ENCODE data around the gene PLAAT2. TPM values are rescaled to one million over a fixed set of nuclear protein-coding genes. Genes with fewer than 3 reads are reported as not detected.

The PLAAT2 gene
- total and polyA plus RNA-seq, 9 of the 15 experiments (the other 6 are each of a cell fraction or from before 2014, with no cell fraction given): not detected

DNA sequence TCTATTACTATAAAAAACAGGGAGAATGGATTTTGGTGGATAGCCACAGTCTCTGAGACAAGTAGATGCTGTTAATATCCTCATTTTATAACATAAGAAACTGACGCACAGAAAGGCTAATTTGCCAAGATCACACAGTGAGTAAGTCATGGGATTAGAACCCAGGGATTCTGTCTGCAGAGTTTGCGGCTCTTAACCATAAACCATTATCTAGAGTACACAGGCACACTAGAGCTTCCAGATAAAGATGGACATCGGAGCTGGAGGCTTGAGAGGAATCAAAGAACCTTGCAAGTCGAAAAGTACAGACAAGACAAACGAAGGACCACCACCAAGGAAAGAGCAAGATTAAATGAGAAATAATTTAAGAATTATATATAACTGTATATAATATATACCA, 46.0 kb downstream of the PLAAT2 start (continued):
- TF ChIP-seq, protein P1, sequence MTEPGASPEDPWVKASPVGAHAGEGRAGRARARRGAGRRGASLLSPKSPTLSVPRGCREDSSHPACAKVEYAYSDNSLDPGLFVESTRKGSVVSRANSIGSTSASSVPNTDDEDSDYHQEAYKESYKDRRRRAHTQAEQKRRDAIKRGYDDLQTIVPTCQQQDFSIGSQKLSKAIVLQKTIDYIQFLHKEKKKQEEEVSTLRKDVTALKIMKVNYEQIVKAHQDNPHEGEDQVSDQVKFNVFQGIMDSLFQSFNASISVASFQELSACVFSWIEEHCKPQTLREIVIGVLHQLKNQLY (CRISPR knock-in tag; conservative IDR thresholded peaks at IDR 0.05): no peak
- TF ChIP-seq BRD9 (IDR thresholded peaks at IDR 0.05; ENCODE audit: low read depth, partially characterized antibody) (no peak), POLR2A (conservative IDR thresholded peaks at IDR 0.05) (no peak), PURB (CRISPR knock-in tag; IDR thresholded peaks at IDR 0.05; ENCODE audit: low read depth) (no peak), CHD2 (IDR thresholded peaks at IDR 0.05; ENCODE audit: low read depth, low read length) (no peak), ZNF398 (CRISPR knock-in tag; IDR thresholded peaks at IDR 0.05) (no peak), MEF2D (tag; conservative IDR thresholded peaks at IDR 0.05; ENCODE audit: low read depth) (no peak), ZNF780A (CRISPR knock-in tag; IDR thresholded peaks at IDR 0.05) (no peak), PHF20 (IDR thresholded peaks at IDR 0.05; ENCODE audit: partially characterized antibody) (no peak), THRA (IDR thresholded peaks at IDR 0.05) (no peak), XRCC4 (IDR thresholded peaks at IDR 0.05; ENCODE audit: extremely low read depth, insufficient read depth, insufficient read length) (no peak), RFX7 (CRISPR knock-in tag; IDR thresholded peaks at IDR 0.05) (no peak), ZSCAN29 (IDR thresholded peaks at IDR 0.05) (no peak), ZSCAN32 (CRISPR knock-in tag; IDR thresholded peaks at IDR 0.05) (no peak), FOXM1 (IDR thresholded peaks at IDR 0.05; ENCODE audit: low read depth) (peak; percentile 85), FOXM1 (CRISPR knock-in tag; IDR thresholded peaks at IDR 0.05; ENCODE audit: low read depth) (no peak), POLR3G (IDR thresholded peaks at IDR 0.05; ENCODE audit: extremely low read depth, insufficient read length, insufficient replicate concordance) (no peak), ZNF766 (CRISPR knock-in tag; conservative IDR thresholded peaks at IDR 0.05) (peak; percentile 46; the same call in 1 of the 2 replicates), KAT7 (CRISPR knock-in tag; IDR thresholded peaks at IDR 0.05; ENCODE audit: borderline replicate concordance) (no peak), CHD1 (IDR thresholded peaks at IDR 0.05; ENCODE audit: low read length) (no peak), HEY1 (CRISPR knock-in tag; IDR thresholded peaks at IDR 0.05; ENCODE audit: borderline replicate concordance) (no peak), SAFB2 (IDR thresholded peaks at IDR 0.05; ENCODE audit: borderline replicate concordance, low read depth, low read length, severe bottlenecking) (no peak)
- TF ChIP-seq, protein P2, sequence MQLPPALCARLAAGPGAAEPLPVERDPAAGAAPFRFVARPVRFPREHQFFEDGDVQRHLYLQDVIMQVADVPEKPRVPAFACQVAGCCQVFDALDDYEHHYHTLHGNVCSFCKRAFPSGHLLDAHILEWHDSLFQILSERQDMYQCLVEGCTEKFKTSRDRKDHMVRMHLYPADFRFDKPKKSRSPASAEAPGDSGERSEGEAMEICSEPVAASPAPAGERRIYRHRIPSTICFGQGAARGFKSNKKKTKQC (CRISPR knock-in tag; IDR thresholded peaks at IDR 0.05): no peak
- TF ChIP-seq, protein P3, sequence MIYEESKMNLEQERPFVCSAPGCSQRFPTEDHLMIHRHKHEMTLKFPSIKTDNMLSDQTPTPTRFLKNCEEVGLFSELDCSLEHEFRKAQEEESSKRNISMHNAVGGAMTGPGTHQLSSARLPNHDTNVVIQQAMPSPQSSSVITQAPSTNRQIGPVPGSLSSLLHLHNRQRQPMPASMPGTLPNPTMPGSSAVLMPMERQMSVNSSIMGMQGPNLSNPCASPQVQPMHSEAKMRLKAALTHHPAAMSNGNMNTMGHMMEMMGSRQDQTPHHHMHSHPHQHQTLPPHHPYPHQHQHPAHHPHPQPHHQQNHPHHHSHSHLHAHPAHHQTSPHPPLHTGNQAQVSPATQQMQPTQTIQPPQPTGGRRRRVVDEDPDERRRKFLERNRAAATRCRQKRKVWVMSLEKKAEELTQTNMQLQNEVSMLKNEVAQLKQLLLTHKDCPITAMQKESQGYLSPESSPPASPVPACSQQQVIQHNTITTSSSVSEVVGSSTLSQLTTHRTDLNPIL (CRISPR knock-in tag; IDR thresholded peaks at IDR 0.05): no peak
- TF ChIP-seq, protein P4, sequence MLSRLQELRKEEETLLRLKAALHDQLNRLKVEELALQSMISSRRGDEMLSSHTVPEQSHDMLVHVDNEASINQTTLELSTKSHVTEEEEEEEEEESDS (CRISPR knock-in tag; IDR thresholded peaks at IDR 0.05): no peak

Data from K562 (cell line).